Retina (tissue), 1 donor: ENCODE results near the gene ACSL3.

ENCODE experiments used
- DNase-seq: peaks from one replicate; pipeline ENCODE4 v3.0.0-alpha.2; 2016

ACSL3 gene

DNA sequence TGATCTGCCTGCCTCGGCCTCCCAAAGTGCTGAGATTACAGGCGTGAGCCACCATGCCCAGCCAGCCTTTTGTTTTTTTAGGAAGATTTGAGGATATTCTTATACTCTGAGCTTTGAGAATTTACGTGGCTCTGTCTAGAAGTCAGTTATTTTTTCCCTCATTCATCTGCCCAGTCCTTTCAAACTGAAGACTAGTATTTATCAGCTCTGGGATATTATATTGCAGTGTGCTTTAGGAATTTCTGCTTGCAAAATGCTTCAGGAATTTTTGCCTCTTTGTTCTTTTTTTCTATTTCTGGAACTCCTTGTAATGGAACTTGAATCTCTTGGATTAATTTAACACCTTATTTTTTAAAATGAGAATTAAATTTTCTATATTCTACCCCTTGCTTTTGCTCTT is 22.6 kb downstream of the ACSL3 start:
- DNase-seq = no peak

- no peak for DNase-seq
These were observed 23.4 kb downstream of the ACSL3 start for GRCh38 chr2:222884114-222884771.

DNA sequence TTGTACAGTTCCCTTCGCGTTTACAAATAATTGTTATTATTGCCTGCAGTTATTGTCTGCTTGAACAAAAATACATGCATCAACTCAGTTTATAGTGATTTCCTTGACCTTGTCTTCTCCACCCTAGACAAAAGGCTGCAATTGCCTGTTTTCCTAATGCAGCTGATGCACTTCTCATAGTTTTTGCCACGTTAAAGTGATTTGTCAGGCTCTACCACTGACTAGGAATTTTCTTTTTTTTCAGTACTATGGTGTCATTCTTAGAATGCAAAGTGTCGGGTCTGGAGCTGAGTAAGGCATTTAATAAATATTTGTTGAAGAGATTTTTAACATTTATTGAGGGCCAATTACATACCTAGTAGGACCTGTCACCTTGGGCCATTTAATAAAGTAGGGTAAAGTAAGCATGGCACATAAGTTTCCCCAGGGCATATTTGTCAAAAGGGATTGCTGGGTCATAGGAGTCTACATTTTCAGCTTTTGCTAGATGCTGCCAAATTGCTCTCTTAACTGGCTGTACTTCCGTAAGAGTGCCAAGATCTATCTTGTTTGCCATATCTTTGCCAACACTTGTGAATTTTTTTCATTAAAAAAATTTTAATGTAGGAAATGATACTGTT is 24.1 kb downstream of the ACSL3 start:
- DNase-seq = no peak

DNA sequence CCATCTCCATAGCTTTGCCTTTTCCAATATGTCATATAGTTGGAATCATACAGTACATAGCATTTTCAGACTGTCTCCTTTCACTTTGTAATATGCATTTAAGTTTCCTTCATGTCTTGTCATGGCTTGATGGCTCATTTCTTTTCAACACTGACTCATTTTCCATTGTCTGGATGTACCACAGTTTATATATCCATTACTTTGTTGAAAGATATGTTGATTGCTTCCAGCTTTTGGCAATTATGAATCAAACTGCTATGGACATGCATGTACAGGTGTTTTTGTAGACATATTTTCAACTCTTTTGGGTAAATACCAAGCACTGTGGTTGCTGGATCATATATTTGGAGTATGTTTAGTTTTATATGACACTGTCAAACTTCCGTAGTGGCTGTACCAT is 26.3 kb downstream of the ACSL3 start:
- no peak for DNase-seq

DNA sequence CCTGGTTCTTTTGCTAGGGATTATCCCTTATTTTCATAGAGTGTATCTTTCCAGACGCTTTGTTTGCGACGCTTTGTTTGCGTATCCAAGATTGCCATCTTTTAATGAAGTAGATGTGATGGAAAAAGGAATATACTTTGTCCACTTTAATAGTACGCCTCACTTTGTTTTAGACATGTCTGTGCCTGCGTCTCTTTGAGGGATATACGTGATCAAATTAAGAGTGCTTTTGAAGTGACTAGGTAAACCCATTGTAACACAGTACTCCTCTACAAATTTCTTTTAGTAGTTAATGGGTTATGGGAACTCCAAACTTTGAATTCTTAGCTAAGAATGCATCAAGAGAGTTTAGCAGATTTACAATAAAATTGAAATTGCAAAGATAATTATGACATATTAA is 27.9 kb downstream of the ACSL3 start:
- no peak for DNase-seq

GRCh38 chr2:222891890-222892289 is 31.1 kb downstream of the ACSL3 start:
- DNase-seq = no peak

DNA sequence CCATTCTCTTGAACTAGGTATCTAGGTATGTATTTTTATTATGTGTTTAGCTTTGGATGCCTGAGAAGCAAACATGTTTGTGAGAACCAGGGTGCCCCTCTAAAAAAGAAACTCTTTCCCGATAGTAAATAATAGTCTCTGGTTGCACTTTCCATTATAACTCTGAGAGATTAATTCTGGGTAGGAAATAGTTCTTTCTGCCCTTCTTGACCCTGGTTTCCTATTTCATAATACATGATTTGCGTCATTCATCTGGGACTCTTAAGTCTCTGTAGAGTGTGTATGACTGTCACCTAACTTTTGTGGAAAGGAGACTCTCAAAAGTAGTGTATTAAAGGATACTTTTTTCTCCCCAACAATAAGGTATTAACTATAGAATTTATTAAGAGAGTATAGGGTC is 31.5 kb downstream of the ACSL3 start:
- DNase-seq = no peak

- DNase-seq = no peak
These were observed 31.9 kb downstream of the ACSL3 start for GRCh38 chr2:222892761-222893160.

GRCh38 chr2:222893716-222894115 is 32.9 kb downstream of the ACSL3 start:
- DNase-seq = no peak

- DNase-seq = no peak
These were observed 34.3 kb downstream of the ACSL3 start for GRCh38 chr2:222895144-222895543.

DNA sequence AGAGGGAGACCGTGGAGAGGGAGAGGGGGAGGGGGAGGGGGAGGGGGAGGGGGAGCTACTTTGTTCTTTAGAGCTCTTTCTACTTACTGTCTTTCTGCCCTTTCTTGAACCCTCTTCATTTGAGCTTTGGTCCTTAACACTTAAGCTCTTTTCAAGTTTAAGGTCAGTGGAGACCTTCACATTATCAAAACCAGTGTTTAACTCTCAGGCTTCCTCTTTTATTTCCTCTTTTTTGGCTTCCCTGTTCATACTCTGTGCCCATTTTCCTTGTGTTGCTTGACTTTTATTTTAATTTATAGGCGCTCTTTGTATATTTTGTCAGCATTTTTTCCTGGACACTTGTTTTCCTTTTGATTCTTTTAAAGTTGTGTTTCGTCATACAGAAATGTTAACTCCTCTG is 37.1 kb downstream of the ACSL3 start:
- DNase-seq = no peak

- DNase-seq = no peak
These were observed 38.8 kb downstream of the ACSL3 start for GRCh38 chr2:222899413-222900181.

- DNase-seq = no peak
These were observed 39.5 kb downstream of the ACSL3 start for GRCh38 chr2:222900354-222900753.

- DNase-seq = no peak
These were observed 41.8 kb downstream of the ACSL3 start for GRCh38 chr2:222902660-222903059.

DNA sequence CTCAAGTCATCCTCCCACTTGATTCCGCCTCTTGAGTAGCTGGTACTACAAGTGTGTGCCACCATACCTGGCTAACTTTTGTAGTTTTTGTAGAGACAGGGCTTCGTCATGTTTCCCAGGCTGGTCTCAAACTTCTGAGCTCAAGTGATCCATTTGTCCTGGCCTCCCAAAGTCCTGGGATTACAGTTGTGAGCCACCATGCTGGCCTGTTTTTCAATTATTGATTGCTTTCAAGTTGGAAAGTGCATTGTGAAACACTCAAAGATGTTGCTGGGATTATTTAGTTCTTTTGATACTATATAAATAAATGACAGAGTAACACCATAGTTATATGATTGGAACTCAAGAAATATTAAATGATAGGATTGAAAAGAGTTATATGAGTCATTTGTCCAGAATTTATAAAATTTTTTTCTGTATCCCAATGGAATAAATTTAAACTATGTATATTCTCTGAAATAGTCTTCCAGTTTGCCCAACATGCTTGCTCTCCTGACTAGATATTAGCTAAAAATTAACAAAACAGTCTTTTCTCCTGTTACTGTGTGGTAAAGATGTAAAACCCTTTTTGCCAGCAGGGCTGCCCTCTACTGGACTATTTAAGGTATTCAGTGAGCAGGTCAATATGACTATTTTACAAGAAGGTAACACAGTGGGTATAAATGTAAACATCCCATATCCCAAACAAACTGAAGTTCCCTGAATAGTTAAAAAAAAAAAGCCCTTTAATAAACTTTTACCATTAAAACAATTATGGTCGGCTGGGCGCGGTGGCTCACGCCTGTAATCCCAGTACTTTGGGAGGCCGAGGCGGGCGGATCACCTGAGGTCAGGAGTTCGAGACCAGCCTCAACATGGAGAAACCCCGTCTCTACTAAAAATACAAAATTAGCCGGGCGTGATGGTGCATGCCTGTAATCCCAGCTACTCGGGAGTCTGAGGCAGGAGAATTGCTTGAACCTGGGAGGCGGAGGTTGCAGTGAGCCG is 42.7 kb downstream of the ACSL3 start:
- DNase-seq = peak; percentile 42

- no peak for DNase-seq
These were observed 43.9 kb downstream of the ACSL3 start for GRCh38 chr2:222904557-222905258.

- DNase-seq = no peak
These were observed 46.2 kb downstream of the ACSL3 start for GRCh38 chr2:222907048-222907447.

- DNase-seq = no peak
These were observed 47.1 kb downstream of the ACSL3 start for GRCh38 chr2:222907790-222908441.

GRCh38 chr2:222909286-222909685 is 48.5 kb downstream of the ACSL3 start:
- DNase-seq = no peak

- no peak for DNase-seq
These were observed 51.3 kb downstream of the ACSL3 start for GRCh38 chr2:222912117-222912516.

GRCh38 chr2:222912776-222913175 is 51.9 kb downstream of the ACSL3 start:
- DNase-seq = no peak
